HG03432 (cell line): Measurements from ENCODE around the gene MTA2.
"Not testable (repeated sequence)": the region's sequence is repeated elsewhere in the genome, so short reads cannot be mapped to it uniquely, and the experiment has no call there.

ENCODE experiments used
- ATAC-seq: cut with Tn5 transposase; IDR thresholded peaks from one replicate; pipeline ENCODE4 v1.9.1; 2021; ENCODE audit warnings: mild to moderate bottlenecking, moderate library complexity; ENCODE audit not compliant: unreplicated experiment

Gene MTA2

DNA sequence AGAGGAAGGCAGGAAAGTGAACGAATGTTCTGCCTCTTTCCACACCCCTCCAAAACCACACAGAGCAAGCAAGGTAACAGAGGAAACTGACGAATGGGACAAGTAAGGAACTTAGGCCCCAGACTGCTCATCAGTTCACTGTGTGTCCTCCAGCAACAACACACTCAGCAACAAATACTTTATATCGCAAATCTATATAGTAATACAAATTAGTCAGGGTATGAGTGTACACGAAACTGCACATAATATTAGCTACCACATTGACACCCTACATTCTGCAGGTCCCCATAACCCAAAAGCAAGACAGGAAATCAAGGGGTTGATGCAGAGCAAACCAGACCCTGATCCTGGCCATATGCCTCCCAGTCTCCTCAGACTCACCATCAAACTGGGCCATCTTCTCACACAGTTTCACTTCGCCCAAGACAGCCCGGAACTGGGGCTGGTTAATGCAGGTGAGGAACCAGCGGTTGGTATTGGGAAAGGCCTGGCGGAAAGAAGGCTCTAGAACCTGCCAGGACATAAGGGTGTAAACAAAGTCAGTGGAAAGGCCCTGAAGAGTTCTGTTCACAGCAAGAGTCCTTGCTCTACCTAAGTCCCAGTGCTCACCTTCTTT is 34.5 kb downstream of the MTA2 start:
- no peak for ATAC-seq

GRCh38 chr11:62566247-62566646 is 35.4 kb downstream of the MTA2 start:
- no peak for ATAC-seq

DNA sequence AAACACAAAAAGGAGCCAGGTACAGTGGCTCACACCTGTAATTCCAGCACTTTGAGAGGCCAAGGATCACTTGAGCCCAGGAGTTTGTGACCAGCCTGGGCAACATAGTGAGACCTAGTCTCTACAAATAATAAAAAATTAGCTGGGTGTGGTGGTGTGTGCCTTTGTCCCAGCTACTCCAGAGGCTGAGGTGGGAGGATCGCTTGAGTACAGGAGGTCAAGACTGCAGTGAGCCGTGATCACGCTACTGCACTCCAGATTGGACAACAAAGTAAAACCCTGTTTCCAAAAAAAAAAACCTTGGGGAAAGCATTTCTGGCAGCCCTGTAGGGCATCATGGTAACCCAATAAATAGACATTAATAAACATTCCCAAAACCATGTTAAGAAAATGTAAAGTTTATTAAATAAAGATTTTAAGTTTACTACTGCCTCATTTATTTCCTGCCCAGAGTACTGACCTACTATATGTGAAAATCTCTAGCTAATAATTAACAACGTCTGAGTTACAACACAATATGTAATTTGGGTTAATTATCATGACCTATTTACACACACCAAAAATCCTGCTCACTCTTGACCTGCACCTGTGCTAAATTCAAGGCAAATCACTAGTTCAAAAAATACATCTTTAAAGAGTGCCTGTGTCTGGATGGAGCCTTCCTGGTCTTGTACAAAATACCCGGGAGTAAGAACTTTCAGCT is 36.4 kb downstream of the MTA2 start:
- ATAC-seq: no peak

- ATAC-seq: not testable (repeated sequence)
Measured at GRCh38 chr11:62561677-62562230, 39.9 kb downstream of the MTA2 start.

DNA sequence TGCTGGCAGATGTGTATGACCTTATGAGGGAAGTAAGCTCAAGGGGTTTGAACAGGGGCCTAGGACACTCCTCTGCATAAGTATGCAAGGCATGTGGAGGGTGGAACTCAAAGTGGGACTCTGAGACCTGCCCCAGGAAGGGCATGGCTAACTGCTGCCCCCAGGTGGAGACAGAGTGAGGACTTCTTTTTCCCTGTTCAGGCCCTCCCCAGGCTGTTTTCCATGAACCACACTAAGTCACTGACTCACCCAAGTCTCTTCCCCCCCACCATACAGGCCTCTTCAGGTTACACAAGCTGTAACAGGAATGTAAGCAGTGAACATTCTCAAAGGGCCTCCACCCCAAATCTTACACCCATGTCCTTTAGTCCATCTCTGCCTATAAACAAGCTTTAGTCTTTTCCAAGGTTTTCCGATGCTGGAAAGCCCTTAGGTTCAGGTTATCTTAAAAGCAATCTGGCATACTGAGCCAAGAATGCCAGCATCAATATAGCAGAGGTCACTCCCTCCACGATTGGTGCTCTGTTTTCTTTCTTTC is 41.0 kb downstream of the MTA2 start:
- no peak for ATAC-seq

- not testable (repeated sequence) for ATAC-seq
Measured at GRCh38 chr11:62559626-62560025, 42.0 kb downstream of the MTA2 start.

DNA sequence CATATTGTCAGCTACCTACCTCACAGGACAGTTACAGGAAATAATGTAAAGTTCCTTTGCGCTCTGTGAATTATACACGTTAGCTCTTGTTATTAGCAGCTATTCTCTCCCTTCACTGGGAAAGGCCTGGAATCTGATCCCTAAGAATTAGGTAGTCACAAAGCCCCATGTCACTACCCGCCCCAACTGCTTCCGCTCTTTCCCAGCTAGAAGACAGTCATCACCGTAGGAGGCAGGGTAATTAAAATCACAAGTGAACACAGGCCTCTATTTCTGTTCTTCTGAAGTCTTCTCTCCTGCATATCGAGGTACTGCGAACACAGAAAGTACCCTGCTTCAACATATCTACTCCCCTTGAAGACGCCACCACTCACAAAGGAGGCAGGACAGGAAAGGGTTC is 42.5 kb downstream of the MTA2 start:
- ATAC-seq: no peak

- ATAC-seq: no peak
Measured at GRCh38 chr11:62558669-62559068, 43.0 kb downstream of the MTA2 start.

DNA sequence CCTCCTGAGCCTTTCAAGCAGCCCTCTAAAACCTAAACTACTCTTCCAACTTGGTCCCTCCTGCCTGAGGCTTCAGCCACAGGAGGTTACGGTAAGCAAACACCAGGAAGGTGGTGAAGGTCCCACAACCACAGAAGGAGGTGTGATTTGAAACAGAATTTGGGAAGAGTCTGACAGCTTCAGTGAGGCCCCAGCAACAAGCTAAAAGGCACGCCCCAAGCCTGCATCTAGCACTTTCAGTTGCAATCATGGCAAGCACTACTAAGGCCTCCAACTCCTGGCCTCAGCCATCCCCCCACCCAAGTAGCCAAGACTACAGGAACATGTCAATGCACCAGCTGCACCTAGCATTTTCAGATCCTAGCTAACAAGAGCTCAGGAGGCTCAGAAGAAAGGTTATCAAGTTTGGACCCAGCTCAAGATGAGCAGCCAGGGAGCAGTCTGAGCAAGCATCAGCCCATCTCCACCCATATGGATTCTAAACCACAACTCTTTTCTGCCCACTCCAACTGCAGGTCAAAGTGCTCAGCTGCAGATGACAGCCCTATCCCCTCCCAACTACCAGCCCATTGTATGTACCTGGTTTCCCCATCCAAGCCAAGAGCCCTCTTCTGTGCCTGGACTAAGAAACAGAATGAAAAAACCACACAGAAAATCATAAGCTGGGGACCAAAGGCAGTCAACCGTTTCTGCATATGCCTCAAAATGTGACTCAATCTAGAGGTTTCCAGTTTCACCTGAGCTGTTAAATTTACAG is 44.6 kb downstream of the MTA2 start:
- ATAC-seq: peak; percentile 28

GRCh38 chr11:62556108-62556874 is 45.4 kb downstream of the MTA2 start:
- peak; percentile 46 for ATAC-seq

- ATAC-seq: peak; percentile 46
Measured at GRCh38 chr11:62555464-62556107, 46.1 kb downstream of the MTA2 start.

- no peak for ATAC-seq
Measured at GRCh38 chr11:62554387-62555167, 47.1 kb downstream of the MTA2 start.

DNA sequence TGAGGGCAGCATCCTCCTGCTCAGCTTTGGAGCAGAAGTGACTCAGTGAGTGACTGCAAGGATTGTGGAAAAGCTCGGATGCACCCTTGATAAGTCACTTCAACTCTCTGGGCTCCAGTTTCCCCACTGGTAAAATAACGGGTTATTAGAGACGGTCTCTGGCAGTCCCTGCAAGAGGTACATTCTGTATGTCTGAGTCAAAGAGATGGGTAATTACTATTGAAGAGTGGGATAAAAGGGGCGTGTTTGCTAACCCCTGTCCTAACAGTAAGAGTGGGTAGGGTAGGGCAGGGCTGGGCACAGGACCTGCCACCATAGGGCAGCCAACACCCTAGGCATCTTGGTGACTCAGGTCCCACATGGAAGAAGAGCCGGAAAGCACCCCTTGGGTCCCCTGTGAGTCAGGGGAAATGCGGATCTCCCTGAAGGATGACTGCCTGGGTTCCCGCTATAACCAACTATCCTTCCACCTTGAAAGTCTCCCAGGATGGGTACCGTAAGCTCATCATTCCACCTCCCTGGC is 47.8 kb downstream of the MTA2 start:
- ATAC-seq: no peak

GRCh38 chr11:62553080-62553838 is 48.4 kb downstream of the MTA2 start:
- no peak for ATAC-seq

DNA sequence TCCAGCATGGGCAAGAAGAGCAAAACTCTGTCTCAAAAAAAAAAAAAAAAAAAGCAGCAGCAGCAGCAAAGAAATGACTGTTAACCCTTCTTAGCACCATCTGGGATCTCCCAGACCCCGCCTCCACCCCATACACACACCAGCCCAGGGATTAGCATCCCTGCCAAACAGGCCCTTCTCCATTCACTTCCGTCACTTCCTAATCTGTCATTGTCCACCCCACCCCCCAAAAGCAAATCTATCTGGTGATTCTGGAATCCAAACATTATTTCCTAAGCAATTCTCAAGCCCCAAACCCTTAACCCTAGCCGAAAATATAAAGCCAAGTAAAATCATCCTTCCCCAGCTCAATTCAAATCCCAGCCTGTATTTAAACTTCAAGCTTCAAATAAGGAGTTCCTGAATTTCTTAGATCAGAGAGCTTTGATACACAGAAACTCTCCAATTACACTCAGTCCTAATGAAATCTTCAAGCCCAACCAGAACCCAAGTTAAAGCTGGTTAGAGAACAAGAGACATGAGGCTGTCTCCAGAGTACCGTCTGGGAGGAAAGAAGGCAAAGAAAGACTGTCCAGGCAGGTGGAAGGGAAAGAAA is 49.1 kb downstream of the MTA2 start:
- ATAC-seq: no peak

DNA sequence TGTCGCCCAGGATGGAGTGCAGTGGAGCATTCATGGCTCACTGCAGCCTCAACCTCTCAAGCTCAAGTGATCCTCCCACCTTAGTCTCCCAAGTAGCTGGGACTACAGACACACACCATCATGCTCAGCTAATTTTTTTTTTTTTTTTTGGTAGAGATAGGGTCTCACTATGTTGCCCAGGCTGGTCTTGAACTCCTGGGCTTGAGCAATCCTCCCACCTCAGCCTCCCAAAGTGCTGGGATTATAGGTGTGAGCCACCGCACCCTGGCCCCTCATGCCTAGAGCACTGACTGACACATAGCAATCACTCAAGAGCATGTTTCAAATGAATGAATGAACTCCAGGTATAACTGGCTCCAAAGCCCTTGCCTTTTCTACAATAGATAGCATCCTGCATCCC is 51.2 kb downstream of the MTA2 start:
- ATAC-seq: not testable (repeated sequence)

GRCh38 chr11:62548545-62549335 is 52.9 kb downstream of the MTA2 start:
- no peak for ATAC-seq
